Stimulated activated naive B cell treated with anti-CD40 and anti-IgM and Interleukin-4, amounts not matched to agents 10 μg/mL and 1 μg/mL and 100 μg/mL, for 72 hours (primary cell): ENCODE data around the gene APOE.
"Not testable (repeated sequence)": the region's sequence is repeated elsewhere in the genome, so short reads cannot be mapped to it uniquely, and the experiment has no call there.

Source experiments
- ATAC-seq, 2 donors: fragments of 150-1000 bp; cut with Tn5 transposase; replicated peaks; 2 replicates each; pipeline ENCODE4 v1.10.0; 2021; ENCODE audit warnings: moderate library complexity in 1 of 2
- DNase-seq: peaks from one replicate; pipeline ENCODE4 v3.0.0; 2021
- H3K27ac Mint-ChIP-seq: one replicate; pipeline ENCODE4 v1.8.0; 2022; ENCODE audit warnings: mild to moderate bottlenecking, mixed read lengths
- H3K27me3 Mint-ChIP-seq, 2 donors: one replicate each; pipeline ENCODE4 v1.8.0; 2022; ENCODE audit warnings: mixed read lengths in 2 of 2
- H3K36me3 Mint-ChIP-seq, 2 donors: one replicate each; pipeline ENCODE4 v1.8.0; 2022; ENCODE audit warnings: mixed read lengths in 2 of 2, mild to moderate bottlenecking in 1 of 2
- H3K4me1 Mint-ChIP-seq, 2 donors: one replicate each; pipeline ENCODE4 v1.8.0; 2022; ENCODE audit warnings: mixed read lengths in 2 of 2, mild to moderate bottlenecking in 1 of 2
- H3K4me3 Mint-ChIP-seq, 2 donors: one replicate each; pipeline ENCODE4 v1.8.0; 2022; ENCODE audit warnings: mild to moderate bottlenecking in 2 of 2, mixed read lengths in 2 of 2, moderate library complexity in 1 of 2
- H3K9me3 Mint-ChIP-seq, 2 donors: one replicate each; pipeline ENCODE4 v1.8.0; 2022; ENCODE audit warnings: mixed read lengths in 2 of 2, mild to moderate bottlenecking in 1 of 2

APOE gene

DNA sequence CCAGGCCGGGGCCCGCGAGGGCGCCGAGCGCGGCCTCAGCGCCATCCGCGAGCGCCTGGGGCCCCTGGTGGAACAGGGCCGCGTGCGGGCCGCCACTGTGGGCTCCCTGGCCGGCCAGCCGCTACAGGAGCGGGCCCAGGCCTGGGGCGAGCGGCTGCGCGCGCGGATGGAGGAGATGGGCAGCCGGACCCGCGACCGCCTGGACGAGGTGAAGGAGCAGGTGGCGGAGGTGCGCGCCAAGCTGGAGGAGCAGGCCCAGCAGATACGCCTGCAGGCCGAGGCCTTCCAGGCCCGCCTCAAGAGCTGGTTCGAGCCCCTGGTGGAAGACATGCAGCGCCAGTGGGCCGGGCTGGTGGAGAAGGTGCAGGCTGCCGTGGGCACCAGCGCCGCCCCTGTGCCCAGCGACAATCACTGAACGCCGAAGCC is 3.3 kb downstream of the APOE start:
- Mint-ChIP-seq H3K9me3 (no peaks in the 10 kb centered on the region), H3K4me1 (peaks cover 15 to 38% of the 10 kb centered on the region in 2 donors), H3K27me3 (peaks cover 56 to 67% of the 10 kb centered on the region in 2 donors), H3K4me3 (no peak overlapping the region), H3K36me3 (peaks cover 3 to 4% of the 10 kb centered on the region in 2 donors), H3K27ac (no peak overlapping the region)
- ATAC-seq = no peak
- DNase-seq = no peak

DNA sequence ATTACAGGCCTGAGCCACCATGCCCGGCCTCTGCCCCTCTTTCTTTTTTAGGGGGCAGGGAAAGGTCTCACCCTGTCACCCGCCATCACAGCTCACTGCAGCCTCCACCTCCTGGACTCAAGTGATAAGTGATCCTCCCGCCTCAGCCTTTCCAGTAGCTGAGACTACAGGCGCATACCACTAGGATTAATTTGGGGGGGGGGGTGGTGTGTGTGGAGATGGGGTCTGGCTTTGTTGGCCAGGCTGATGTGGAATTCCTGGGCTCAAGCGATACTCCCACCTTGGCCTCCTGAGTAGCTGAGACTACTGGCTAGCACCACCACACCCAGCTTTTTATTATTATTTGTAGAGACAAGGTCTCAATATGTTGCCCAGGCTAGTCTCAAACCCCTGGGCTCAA is 4.2 kb downstream of the APOE start:
- DNase-seq = no peak
- H3K36me3 Mint-ChIP-seq = peaks cover 1 to 3% of the 10 kb centered on the region in 2 donors
- no peak overlapping the region for H3K4me3 Mint-ChIP-seq
- ATAC-seq = no peak
- no peaks in the 10 kb centered on the region for H3K9me3 Mint-ChIP-seq
- H3K27ac Mint-ChIP-seq = no peak overlapping the region
- H3K4me1 Mint-ChIP-seq = peaks cover 23 to 40% of the 10 kb centered on the region in 2 donors
- peaks cover 61 to 77% of the 10 kb centered on the region in 2 donors for H3K27me3 Mint-ChIP-seq

DNA sequence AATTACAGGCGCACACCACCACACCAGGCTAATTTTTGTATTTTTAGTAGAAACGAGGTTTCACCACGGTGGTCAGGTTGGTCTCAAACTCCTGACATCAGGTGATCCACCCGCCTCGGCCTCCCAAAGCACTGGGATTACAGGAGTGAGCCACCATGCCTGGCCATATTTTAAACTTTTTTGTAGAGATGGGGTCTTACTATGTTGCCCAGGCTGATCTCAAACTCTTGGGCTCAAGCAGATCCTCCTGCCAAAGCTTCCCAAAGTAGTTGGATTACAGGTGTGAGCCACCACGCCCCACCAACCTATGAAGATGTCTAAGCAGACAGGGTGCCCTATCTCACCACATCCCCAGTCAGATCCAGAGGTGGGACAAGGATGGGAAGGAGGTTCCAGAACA is 6.3 kb downstream of the APOE start:
- Mint-ChIP-seq H3K4me1 (peaks cover 17 to 25% of the 10 kb centered on the region in 2 donors), H3K27me3 (peaks cover 41 to 60% of the 10 kb centered on the region in 2 donors)
- not testable (repeated sequence) for H3K9me3 Mint-ChIP-seq, H3K4me3 Mint-ChIP-seq, H3K27ac Mint-ChIP-seq, DNase-seq, H3K36me3 Mint-ChIP-seq, ATAC-seq

DNA sequence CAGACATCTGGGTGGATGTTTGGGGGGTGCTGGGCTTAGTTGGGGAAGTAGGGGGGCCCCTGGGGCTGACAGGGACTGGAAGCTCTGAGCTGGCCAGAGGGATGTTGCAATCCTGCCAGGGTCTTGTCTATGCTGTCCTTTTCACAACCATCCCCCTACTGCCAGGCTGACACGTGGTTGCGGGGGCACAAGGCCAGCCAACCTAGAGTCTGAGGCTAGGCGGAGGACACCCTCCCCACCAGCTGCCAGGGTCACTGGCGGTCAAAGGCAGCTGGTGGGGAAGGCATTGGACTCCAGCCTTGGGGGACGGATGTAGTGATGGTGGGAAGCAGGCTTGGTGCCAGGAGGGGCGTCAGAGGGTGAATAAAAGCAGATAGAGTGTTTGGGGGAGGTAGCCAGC is 7.3 kb downstream of the APOE start:
- Mint-ChIP-seq H3K27me3 (peaks cover 37 to 52% of the 10 kb centered on the region in 2 donors), H3K4me3 (no peak overlapping the region), H3K36me3 (peaks cover 3 to 5% of the 10 kb centered on the region in 2 donors), H3K4me1 (peaks cover 17 to 25% of the 10 kb centered on the region in 2 donors), H3K27ac (peak overlapping the region; percentile 65), H3K9me3 (no peaks in the 10 kb centered on the region)
- DNase-seq (no peak), ATAC-seq (no peak)

DNA sequence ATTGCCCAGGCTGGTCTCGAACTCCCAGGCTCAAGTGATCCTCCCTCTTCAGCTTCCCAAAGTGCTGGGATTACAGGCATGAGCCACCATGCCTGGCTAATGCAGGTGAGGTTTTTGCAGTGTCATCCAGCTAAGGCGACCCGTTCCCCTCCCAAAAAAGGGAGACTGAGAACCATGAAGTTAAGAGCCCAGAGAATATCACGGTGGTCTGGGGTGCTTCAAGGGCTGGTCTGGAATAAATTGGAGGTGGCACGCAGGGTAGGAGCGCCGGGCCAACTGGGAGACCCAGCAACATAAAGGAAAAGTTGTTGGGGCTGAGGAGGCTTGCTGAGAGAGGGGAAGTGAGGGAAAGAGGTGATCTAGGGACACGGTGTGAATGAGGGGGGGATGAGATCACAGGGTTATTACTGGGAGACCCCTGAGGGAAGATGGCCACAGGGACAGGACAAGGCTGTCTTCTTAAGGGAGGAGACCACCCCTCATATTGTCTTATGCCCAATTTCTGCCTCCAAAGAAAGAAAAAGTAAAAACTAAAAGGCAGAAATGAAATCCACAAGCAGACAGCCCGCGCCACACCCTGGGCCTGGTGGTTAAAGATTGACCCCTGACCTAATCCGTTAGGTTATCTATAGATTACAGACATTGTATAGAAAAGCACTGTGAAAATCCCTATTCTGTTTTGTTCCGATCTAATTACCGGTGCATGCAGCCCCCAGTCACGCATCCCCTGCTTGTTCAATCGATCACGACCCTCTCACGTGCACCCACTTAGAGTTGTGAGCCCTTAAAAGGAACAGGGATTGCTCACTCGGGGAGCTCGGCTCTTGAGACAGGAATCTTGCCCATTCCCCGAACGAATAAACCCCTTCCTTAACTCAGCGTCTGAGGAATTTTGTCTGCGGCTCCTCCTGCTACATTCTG is 8.2 kb downstream of the APOE start:
- peak overlapping the region; percentile 94 to 98 for H3K4me3 Mint-ChIP-seq
- peaks cover 33 to 48% of the 10 kb centered on the region in 2 donors for H3K27me3 Mint-ChIP-seq
- not testable (repeated sequence) for DNase-seq, H3K36me3 Mint-ChIP-seq, ATAC-seq, H3K9me3 Mint-ChIP-seq
- H3K27ac Mint-ChIP-seq = peak overlapping the region; percentile 98
- peaks cover 17 to 25% of the 10 kb centered on the region in 2 donors for H3K4me1 Mint-ChIP-seq

DNA sequence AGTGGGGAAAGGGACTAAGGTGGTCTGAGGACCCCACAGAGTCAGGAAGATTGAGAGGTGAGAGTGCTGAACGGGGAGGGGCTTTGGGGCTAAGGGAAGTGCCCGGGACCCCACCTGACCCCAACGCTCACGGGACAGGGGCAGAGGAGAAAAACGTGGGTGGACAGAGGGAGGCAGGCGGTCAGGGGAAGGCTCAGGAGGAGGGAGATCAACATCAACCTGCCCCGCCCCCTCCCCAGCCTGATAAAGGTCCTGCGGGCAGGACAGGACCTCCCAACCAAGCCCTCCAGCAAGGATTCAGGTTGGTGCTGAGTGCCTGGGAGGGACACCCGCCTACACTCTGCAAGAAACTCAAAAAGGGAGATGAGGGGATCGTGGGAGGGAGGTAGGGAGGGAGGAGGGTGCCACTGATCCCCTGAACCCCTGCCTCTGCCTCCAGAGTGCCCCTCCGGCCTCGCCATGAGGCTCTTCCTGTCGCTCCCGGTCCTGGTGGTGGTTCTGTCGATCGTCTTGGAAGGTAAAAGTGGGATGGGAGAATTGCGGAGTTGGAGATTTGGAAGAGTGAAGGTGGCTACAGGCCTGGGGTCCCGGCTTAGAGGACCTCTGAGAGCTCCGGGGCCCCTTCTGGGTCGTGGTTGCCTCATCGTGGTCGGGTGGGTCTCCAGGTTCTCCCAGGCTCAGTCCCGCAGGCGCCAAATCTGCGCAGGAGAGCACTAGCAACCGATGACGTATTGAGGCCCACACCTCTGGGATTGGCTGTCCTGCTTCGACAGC is 9.0 kb downstream of the APOE start, which contains the start of gene APOC1:
Gene APOC1, plus strand, starts transcription at position 176 of the 774 bp plus-strand sequence. Its CDS starts 284 bp downstream, at position 460.
- not testable (repeated sequence) for H3K36me3 Mint-ChIP-seq, H3K9me3 Mint-ChIP-seq
- Mint-ChIP-seq H3K4me3 (peak within 1 kb of the TSS; percentile 94 to 98), H3K4me1 (peaks cover 17 to 25% of the 10 kb centered on the region in 2 donors), H3K27me3 (peaks cover 28 to 48% of the 10 kb centered on the region in 2 donors), H3K27ac (peak within 1 kb of the TSS; percentile 98)
- DNase-seq (peak; percentile 76), ATAC-seq (peak; percentile 96)

DNA sequence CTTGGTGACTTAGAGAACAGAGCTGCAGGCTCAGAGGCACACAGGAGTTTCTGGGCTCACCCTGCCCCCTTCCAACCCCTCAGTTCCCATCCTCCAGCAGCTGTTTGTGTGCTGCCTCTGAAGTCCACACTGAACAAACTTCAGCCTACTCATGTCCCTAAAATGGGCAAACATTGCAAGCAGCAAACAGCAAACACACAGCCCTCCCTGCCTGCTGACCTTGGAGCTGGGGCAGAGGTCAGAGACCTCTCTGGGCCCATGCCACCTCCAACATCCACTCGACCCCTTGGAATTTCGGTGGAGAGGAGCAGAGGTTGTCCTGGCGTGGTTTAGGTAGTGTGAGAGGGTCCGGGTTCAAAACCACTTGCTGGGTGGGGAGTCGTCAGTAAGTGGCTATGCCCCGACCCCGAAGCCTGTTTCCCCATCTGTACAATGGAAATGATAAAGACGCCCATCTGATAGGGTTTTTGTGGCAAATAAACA is 18.7 kb downstream of the APOE start:
- Mint-ChIP-seq H3K36me3 (no peaks in the 10 kb centered on the region), H3K4me1 (peaks cover 8 to 15% of the 10 kb centered on the region in 2 donors), H3K4me3 (no peak overlapping the region), H3K27ac (no peak overlapping the region), H3K27me3 (peaks cover 19 to 37% of the 10 kb centered on the region in 2 donors), H3K9me3 (no peaks in the 10 kb centered on the region)
- DNase-seq (no peak), ATAC-seq (no peak)

DNA sequence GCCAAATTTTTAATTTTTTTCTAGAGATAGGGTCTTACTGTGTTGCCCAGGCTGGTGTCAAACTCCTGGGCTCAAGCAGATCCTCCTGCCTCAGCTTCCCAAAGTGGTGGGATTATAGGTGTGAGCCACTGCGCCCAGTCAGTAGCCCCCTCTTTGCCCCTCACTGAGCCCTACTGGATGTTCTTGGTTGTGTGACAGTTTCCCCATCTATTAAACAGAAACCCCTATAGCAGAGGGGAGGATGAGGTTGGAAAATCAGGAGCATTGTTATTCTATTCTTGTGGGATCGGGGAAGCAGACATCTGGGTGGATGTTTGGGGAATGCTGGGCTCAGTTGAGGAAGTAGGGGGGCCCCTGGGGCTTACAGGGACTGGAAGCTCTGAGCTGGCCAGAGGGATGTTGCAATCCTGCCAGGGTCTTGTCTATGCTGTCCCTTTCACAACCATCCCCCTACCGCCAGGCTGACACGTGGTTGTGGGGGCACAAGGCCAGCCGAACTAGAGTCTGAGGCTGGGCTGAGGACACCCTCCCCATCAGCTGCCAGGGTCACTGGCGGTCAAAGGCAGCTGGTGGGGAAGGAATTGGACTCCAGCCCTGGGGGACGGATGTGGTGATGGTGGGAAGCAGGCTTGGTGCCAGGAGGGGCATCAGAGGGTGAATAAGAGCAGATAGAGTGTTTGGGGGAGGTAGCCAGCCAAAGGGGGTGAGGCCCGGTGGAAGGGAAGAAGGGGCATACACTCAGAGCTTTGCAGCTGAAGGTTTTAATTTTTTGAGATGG is 19.7 kb downstream of the APOE start:
- DNase-seq = no peak
- H3K27ac Mint-ChIP-seq = no peak overlapping the region
- no peaks in the 10 kb centered on the region for H3K36me3 Mint-ChIP-seq
- H3K4me1 Mint-ChIP-seq = peaks cover 8 to 15% of the 10 kb centered on the region in 2 donors
- no peaks in the 10 kb centered on the region for H3K9me3 Mint-ChIP-seq
- no peak overlapping the region for H3K4me3 Mint-ChIP-seq
- no peak for ATAC-seq
- peaks cover 19 to 45% of the 10 kb centered on the region in 2 donors for H3K27me3 Mint-ChIP-seq

DNA sequence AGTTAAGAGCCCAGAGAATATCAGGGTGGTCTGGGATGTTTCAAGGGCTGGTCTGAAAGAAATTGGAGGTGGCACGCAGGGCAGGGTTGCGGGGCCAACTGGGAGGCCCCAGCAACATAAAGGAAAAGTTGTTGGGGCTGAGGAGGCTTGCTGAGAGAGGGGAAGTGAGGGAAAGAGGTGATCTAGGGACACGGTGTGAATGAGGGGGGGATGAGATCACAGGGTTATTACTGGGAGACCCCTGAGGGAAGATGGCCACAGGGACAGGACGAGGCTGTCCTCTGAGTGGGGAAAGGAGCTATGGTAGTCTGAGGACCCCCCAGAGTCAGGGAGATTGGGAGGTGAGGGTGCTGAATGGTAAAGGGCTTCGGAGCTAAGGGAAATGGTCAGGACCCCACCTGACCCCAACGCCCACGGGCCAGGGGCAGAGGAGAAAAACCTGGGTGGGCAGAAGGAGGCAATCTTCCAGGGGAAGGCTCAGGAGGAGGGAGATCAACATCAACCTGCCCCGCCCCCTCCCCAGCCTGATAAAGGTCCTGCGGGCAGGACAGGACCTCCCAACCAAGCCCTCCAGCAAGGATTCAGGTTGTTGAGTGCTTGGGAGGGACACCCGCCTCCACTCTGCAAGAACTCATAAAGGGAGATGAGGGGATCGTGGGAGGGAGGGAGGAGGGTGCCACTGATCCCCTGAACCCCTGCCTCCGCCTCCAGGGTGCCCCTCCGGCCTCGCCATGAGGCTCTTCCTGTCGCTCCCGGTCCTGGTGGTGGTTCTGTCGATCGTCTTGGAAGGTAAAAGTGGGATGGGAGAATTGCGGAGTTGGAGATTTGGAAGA is 20.9 kb downstream of the APOE start:
- DNase-seq, H3K9me3 Mint-ChIP-seq, H3K36me3 Mint-ChIP-seq: not testable (repeated sequence)
- Mint-ChIP-seq H3K27me3 (peaks cover 19 to 45% of the 10 kb centered on the region in 2 donors), H3K4me3 (peak overlapping the region; percentile 79 to 83), H3K27ac (peak overlapping the region; percentile 92), H3K4me1 (peaks cover 8 to 15% of the 10 kb centered on the region in 2 donors)
- peak; percentile 29 to 43 for ATAC-seq

DNA sequence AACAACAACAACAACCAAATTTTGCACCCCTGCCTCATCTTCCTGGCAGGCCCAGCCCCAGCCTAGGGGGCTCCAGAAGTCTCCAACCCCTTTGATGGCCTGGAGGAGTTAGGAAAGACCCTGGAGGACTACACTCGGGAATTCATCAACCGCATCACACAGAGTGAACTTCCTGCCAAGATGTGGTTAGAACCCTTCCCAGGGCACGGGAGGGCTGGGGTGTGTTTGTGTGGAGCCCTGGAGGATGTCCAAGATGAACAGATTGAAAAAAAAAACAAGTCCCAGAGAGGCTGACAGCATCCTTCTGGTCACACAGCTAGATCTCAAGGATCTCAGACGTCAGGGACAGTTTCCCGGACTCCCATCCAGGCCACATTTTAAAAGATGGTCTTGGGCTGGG is 22.1 kb downstream of the APOE start:
- peaks cover 19 to 45% of the 10 kb centered on the region in 2 donors for H3K27me3 Mint-ChIP-seq
- H3K4me1 Mint-ChIP-seq = peaks cover 8 to 15% of the 10 kb centered on the region in 2 donors
- no peaks in the 10 kb centered on the region for H3K9me3 Mint-ChIP-seq
- no peak for DNase-seq
- H3K27ac Mint-ChIP-seq = no peak overlapping the region
- no peak overlapping the region for H3K4me3 Mint-ChIP-seq
- no peaks in the 10 kb centered on the region for H3K36me3 Mint-ChIP-seq
- ATAC-seq = no peak

DNA sequence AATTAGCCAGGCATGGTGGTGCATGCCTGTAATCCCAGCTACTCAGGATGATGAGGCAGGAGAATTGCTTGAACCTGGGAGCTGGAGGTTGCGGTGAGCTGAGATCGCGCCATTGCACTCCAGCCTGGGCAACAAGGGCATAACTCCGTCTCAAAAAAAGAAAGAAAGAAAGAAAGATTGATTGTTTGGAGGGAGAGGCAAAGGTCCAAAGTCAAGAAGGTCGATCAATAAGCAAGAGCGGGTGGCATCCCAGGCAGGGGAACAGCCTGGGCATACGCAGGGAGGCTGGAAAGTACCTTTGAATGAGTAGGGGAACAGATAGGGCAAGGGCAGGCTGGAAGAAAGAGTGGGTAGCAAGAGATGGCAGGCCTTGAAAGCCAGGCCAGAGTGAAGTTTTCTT is 24.5 kb downstream of the APOE start:
- Mint-ChIP-seq H3K27me3 (peaks cover 18 to 34% of the 10 kb centered on the region in 2 donors), H3K9me3 (no peaks in the 10 kb centered on the region), H3K27ac (no peak overlapping the region), H3K4me3 (no peak overlapping the region), H3K36me3 (no peaks in the 10 kb centered on the region), H3K4me1 (peaks cover 8 to 15% of the 10 kb centered on the region in 2 donors)
- no peak for ATAC-seq
- no peak for DNase-seq

DNA sequence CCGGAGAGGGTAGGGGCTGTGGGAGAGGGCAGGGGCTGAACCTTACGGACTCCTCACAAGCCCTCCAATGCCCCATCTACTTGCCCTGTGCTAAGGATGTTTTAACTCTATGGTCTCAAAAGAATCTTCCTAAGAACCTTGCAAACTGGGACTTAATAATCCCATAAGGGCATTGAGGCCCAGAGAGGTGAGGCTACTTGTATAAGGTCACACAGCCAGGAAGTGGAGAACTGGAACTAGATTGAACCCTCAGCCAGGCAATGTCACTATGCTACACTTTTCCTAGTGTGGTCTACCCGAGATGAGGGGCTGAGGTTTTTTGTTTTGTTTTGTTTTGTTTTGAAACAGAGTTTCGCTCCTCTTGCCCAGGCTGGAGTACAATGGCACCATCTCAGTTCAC is 25.9 kb downstream of the APOE start:
- H3K4me1 Mint-ChIP-seq = peaks cover 6 to 9% of the 10 kb centered on the region in 2 donors
- no peak for DNase-seq

DNA sequence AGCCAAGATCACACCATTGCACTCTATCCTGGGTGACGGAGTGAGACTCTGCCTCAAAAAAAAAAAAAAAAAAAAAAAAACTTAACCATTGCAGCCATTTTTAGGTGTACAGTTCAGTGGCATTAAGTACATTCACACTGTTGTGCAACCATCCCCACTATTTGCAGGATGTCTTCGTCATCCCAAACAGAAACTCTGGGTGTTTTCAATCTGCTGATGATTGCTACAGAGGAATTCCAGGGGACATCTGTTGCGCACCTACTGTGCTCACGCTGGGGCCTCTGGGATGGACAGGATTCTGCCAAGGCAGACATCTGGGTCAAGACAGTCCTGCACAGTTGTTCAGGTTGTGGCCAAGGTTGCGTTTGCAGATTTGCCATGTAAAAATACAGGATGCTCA is 34.1 kb downstream of the APOE start:
- no peak for ATAC-seq
- no peaks in the 10 kb centered on the region for H3K27me3 Mint-ChIP-seq
- H3K36me3 Mint-ChIP-seq = peaks cover 0 to 5% of the 10 kb centered on the region in 2 donors
- H3K27ac Mint-ChIP-seq = no peak overlapping the region
- H3K4me3 Mint-ChIP-seq = no peak overlapping the region
- peaks cover 13 to 20% of the 10 kb centered on the region in 2 donors for H3K4me1 Mint-ChIP-seq
- DNase-seq = no peak
- H3K9me3 Mint-ChIP-seq = no peaks in the 10 kb centered on the region

More for the DNA sequence above, 25.9 kb downstream of the APOE start:
- ATAC-seq = no peak
- H3K9me3 Mint-ChIP-seq = no peaks in the 10 kb centered on the region
- H3K4me3 Mint-ChIP-seq = no peak overlapping the region
- H3K27me3 Mint-ChIP-seq = peaks cover 6 to 19% of the 10 kb centered on the region in 2 donors
- H3K27ac Mint-ChIP-seq = no peak overlapping the region
- H3K36me3 Mint-ChIP-seq = no peaks in the 10 kb centered on the region
